HepG2 (cell line): Measurements from ENCODE around the gene ATXN1L. TPM values are rescaled to one million over a fixed set of nuclear protein-coding genes. Genes with fewer than 3 reads are reported as not detected.
A peak's percentile ranks its signal among the peaks of the same experiment; 100 is the strongest.

Experiments used
- CCAR2 ChIP-seq: fragments of 200-400 bp; formaldehyde crosslinking; optimal IDR thresholded peaks from 2 replicates; pipeline ENCODE3; 2018; ENCODE audit warnings: low read depth, mild to moderate bottlenecking, low read length, moderate library complexity
- CTCF ChIP-seq: sonication (generic); formaldehyde crosslinking; IDR thresholded peaks from 2 replicates; pipeline ENCODE4 v1.5.0; 2020; ENCODE audit warnings: mild to moderate bottlenecking, missing genetic modification reagents, moderate library complexity
- HDAC1 ChIP-seq: sonication (generic); formaldehyde crosslinking; IDR thresholded peaks from 2 replicates; pipeline ENCODE4 v1.5.1; 2020; ENCODE audit warnings: mild to moderate bottlenecking, missing genetic modification reagents
- MED8 ChIP-seq: sonication (generic); formaldehyde crosslinking; IDR thresholded peaks from 2 replicates; pipeline ENCODE4 v1.8.1; 2023; ENCODE audit warnings: mild to moderate bottlenecking, missing genetic modification reagents; ENCODE audit not compliant: insufficient replicate concordance
- MXD3 ChIP-seq: IDR thresholded peaks from 2 replicates; pipeline ENCODE4 v1.6.1; 2016; ENCODE audit warnings: mild to moderate bottlenecking, missing biosample characterization, missing genetic modification reagents
- NFYB ChIP-seq: sonication (generic); formaldehyde crosslinking; IDR thresholded peaks from 2 replicates; pipeline ENCODE4 v1.4.0; 2020; ENCODE audit warnings: missing genetic modification reagents
- NFYC ChIP-seq: IDR thresholded peaks from 2 replicates; pipeline ENCODE4 v1.6.1; 2016; ENCODE audit warnings: missing genetic modification reagents, missing compliant biosample characterization
- NPAS2 ChIP-seq: sonication (generic); formaldehyde crosslinking; IDR thresholded peaks from 2 replicates; pipeline ENCODE4 v1.8.0; 2022; ENCODE audit warnings: mild to moderate bottlenecking, missing genetic modification reagents, borderline replicate concordance
- PAF1 ChIP-seq: IDR thresholded peaks from 2 replicates; pipeline ENCODE4 v1.6.1; 2016; ENCODE audit warnings: missing genetic modification reagents, missing compliant biosample characterization
- PHB2 ChIP-seq: fragments of 450-650 bp; IDR thresholded peaks from 2 replicates; pipeline ENCODE4 v1.6.1; 2018; ENCODE audit not compliant: partially characterized antibody
- PLRG1 ChIP-seq: fragments of 450-650 bp; conservative IDR thresholded peaks from 2 replicates; pipeline ENCODE4 v1.6.1; 2016
- RAD21 ChIP-seq: fragments of 450-650 bp; formaldehyde crosslinking; IDR thresholded peaks from 2 replicates; pipeline ENCODE4 v1.5.0; 2020; ENCODE audit warnings: mild to moderate bottlenecking
- SIN3A ChIP-seq: IDR thresholded peaks from 2 replicates; pipeline ENCODE4 v1.6.1; 2011; ENCODE audit warnings: low read depth, mild to moderate bottlenecking, control low read depth, low read length, borderline replicate concordance
- SMC3 ChIP-seq: IDR thresholded peaks from 2 replicates; pipeline ENCODE4 v1.6.1; 2011; ENCODE audit warnings: low read length, improper control_type of control experiment
- SRSF1 ChIP-seq: fragments of 200-400 bp; formaldehyde crosslinking; optimal IDR thresholded peaks from 2 replicates; pipeline ENCODE3; 2017; ENCODE audit warnings: mild to moderate bottlenecking, low read depth, low read length, moderate library complexity
- SRSF9 ChIP-seq: fragments of 200-400 bp; formaldehyde crosslinking; IDR thresholded peaks from 2 replicates; pipeline ENCODE4 v1.6.1; 2018; ENCODE audit warnings: borderline replicate concordance, mild to moderate bottlenecking, low read depth, low read length; ENCODE audit not compliant: insufficient read depth, poor library complexity, severe bottlenecking
- SRY ChIP-seq: sonication (generic); formaldehyde crosslinking; IDR thresholded peaks from 2 replicates; pipeline ENCODE4 v1.8.0; 2022; ENCODE audit warnings: mild to moderate bottlenecking, missing genetic modification reagents
- TARDBP ChIP-seq: sonication (generic); formaldehyde crosslinking; IDR thresholded peaks from 2 replicates; pipeline ENCODE4 v1.8.0; 2022; ENCODE audit warnings: mild to moderate bottlenecking, missing genetic modification reagents
- ZBTB7B ChIP-seq: sonication (generic); formaldehyde crosslinking; IDR thresholded peaks from 2 replicates; pipeline ENCODE4 v1.4.0; 2020; ENCODE audit warnings: missing genetic modification reagents
- ZNF121 ChIP-seq: sonication (generic); formaldehyde crosslinking; IDR thresholded peaks from 2 replicates; pipeline ENCODE4 v1.5.0; 2020; ENCODE audit warnings: mild to moderate bottlenecking, missing genetic modification reagents
- ZNF367 ChIP-seq: sonication (generic); formaldehyde crosslinking; IDR thresholded peaks from 2 replicates; pipeline ENCODE4 v1.4.0; 2020; ENCODE audit warnings: missing genetic modification reagents, borderline replicate concordance
- ZNF383 ChIP-seq: sonication (generic); formaldehyde crosslinking; IDR thresholded peaks from 2 replicates; pipeline ENCODE4 v1.4.0; 2020; ENCODE audit warnings: missing genetic modification reagents, mild to moderate bottlenecking, borderline replicate concordance
- ZNF557 ChIP-seq: sonication (generic); formaldehyde crosslinking; IDR thresholded peaks from 2 replicates; pipeline ENCODE4 v1.4.0; 2020; ENCODE audit warnings: missing genetic modification reagents
- ZNF569 ChIP-seq: sonication (generic); formaldehyde crosslinking; IDR thresholded peaks from 2 replicates; pipeline ENCODE4 v1.5.0; 2020; ENCODE audit warnings: mild to moderate bottlenecking, missing genetic modification reagents, moderate library complexity, borderline replicate concordance
- ZNF674 ChIP-seq: sonication (generic); formaldehyde crosslinking; IDR thresholded peaks from 2 replicates; pipeline ENCODE4 v1.5.0; 2020; ENCODE audit warnings: low read depth, mild to moderate bottlenecking, missing genetic modification reagents
- ZNF773 ChIP-seq: sonication (generic); formaldehyde crosslinking; IDR thresholded peaks from 2 replicates; pipeline ENCODE4 v1.4.0; 2020; ENCODE audit warnings: missing genetic modification reagents, borderline replicate concordance
- polyA plus RNA-seq, 8 experiments: library from polyadenylated mRNA; depleted of rRNA in 3 of 8; stranded (reverse) in 7 of 8; unstranded in 1 of 8; fragments of >200 nt; fragmentation: Illumina TruSeq in 4 of 8; extraction: Trizol in 4 of 8; gene quantifications; 2 replicates each; pipeline versions ENCODE4 v1.2.1 to v1.2.3, GENCODE V29; 2011 to 2016; ENCODE audit warnings: low read depth in 4 of 8, missing spikeins in 1 of 8, mixed read lengths in 1 of 8; ENCODE audit not compliant: insufficient read depth in 1 of 8
- total RNA-seq, 5 experiments: library from RNA; depleted of rRNA; stranded (reverse); fragments of >200 nt; fragmentation: Illumina TruSeq; extraction: Trizol; gene quantifications; 2 replicates each; pipeline ENCODE4 v1.2.3, GENCODE V29; 2016; ENCODE audit warnings: low read depth in 1 of 5
- TF ChIP-seq, protein P1 (sequence below): sonication (generic); formaldehyde crosslinking; IDR thresholded peaks from 2 replicates; pipeline ENCODE4 v1.4.0; 2020; ENCODE audit warnings: missing genetic modification reagents, borderline replicate concordance

The ATXN1L gene
- total and polyA plus RNA-seq, 2 of the 13 experiments (the other 11 are each of a cell fraction or from before 2014, with no cell fraction given), result 20.0 to 22.4 TPM

DNA sequence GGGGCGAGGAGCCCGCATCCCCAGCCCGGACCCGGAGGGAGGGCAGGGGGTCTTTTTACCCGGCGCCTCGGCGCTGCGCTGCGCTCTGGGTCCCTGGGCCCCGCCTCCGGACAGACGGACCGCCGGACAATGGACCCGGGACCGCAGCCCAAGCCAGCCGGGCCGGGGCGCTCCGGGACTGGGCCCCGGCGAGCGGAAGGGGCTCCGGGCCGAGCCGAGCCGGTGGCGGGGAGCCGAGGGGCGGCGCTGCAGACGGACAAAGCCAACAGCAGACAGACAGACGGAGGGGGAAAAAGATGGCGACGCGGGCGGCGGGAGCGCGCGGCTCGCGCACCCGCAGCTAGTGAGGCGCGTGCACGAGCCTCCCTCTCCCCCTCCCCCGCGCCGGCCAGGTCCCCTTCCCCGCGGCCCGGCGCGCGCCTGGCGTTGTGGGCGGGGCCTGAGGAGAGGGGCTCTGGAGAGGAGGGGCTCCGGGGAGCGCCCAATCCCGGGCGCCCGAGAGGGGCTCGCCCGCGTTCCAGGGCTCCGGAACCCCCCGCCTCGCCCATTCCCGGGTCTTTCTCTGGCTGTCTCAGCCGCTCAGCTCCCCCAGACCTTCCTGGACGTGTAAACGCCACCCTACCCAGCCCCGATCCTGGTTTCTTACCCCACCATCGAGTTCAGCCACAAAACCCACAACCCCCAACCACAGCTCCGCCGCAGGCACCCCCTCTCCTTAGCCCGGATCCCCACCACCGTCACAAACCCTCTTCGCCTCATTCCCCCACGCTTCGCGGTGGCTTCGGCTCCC lies 38.3 kb downstream of the ATXN1L start, which contains the start of gene ZNF821 (continued):
- TF ChIP-seq, protein P1, sequence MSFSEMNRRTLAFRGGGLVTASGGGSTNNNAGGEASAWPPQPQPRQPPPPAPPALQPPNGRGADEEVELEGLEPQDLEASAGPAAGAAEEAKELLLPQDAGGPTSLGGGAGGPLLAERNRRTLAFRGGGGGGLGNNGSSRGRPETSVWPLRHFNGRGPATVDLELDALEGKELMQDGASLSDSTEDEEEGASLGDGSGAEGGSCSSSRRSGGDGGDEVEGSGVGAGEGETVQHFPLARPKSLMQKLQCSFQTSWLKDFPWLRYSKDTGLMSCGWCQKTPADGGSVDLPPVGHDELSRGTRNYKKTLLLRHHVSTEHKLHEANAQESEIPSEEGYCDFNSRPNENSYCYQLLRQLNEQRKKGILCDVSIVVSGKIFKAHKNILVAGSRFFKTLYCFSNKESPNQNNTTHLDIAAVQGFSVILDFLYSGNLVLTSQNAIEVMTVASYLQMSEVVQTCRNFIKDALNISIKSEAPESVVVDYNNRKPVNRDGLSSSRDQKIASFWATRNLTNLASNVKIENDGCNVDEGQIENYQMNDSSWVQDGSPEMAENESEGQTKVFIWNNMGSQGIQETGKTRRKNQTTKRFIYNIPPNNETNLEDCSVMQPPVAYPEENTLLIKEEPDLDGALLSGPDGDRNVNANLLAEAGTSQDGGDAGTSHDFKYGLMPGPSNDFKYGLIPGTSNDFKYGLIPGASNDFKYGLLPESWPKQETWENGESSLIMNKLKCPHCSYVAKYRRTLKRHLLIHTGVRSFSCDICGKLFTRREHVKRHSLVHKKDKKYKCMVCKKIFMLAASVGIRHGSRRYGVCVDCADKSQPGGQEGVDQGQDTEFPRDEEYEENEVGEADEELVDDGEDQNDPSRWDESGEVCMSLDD (CRISPR knock-in tag), result peak; percentile 46; the same call in 1 of the 2 replicates
- no peak for TF ChIP-seq ZNF569 (CRISPR knock-in tag)
- peak; percentile 29; the same call in 1 of the 2 replicates for TF ChIP-seq ZNF773 (CRISPR knock-in tag)
- no peak for TF ChIP-seq TARDBP (CRISPR knock-in tag)
- peak; percentile 68 for TF ChIP-seq ZBTB7B (CRISPR knock-in tag)
- TF ChIP-seq ZNF383 (CRISPR knock-in tag), result 0 out of 2 replicates have a peak, but pooled peaks have one; percentile 51
- peak; percentile 45; the same call in 1 of the 2 replicates for TF ChIP-seq NFYB (CRISPR knock-in tag)
- no peak for TF ChIP-seq ZNF367
- TF ChIP-seq MXD3 (CRISPR knock-in tag), result peak; percentile 63; the same call in 1 of the 2 replicates
- TF ChIP-seq SRSF9, result no peak
- no peak; the same call in none of the 2 replicates for TF ChIP-seq HDAC1
- TF ChIP-seq ZNF557 (CRISPR knock-in tag), result no peak
- TF ChIP-seq SIN3A, result peak; percentile 23; the same call in 1 of the 2 replicates
- 0 out of 2 replicates have a peak, but pooled peaks have one; percentile 30 for TF ChIP-seq ZNF121 (CRISPR knock-in tag)
- TF ChIP-seq ZNF674, result no peak
- TF ChIP-seq CCAR2, result no peak
- no peak for TF ChIP-seq MED8 (CRISPR knock-in tag)
- peak; percentile 62 for TF ChIP-seq CTCF (CRISPR knock-in tag)
- TF ChIP-seq PAF1, result no peak
- TF ChIP-seq RAD21 (CRISPR knock-in tag), result peak; percentile 90
- no peak for TF ChIP-seq NFYC
- no peak for TF ChIP-seq NPAS2
- 0 out of 2 replicates have a peak, but pooled peaks have one; percentile 21 for TF ChIP-seq SRY
- no peak for TF ChIP-seq PHB2
- TF ChIP-seq PLRG1, result no peak
- TF ChIP-seq SRSF1, result peak; percentile 9
- TF ChIP-seq SMC3, result no peak
